GM12864 (cell line): Measurements from ENCODE around the gene GNAS.

Experiments used
- DNase-seq: peaks from one replicate; pipeline ENCODE4 v3.0.0-alpha.2; 2011; ENCODE audit warnings: low read depth
- H3K4me3 ChIP-seq: 2 replicates; pipeline ENCODE4 v1.5.1; 2011; ENCODE audit warnings: mild to moderate bottlenecking, low read depth, low read length, control low read depth
- TF ChIP-seq, protein P1 (sequence below): IDR thresholded peaks from 2 replicates; pipeline ENCODE4 v1.5.1; 2011; ENCODE audit warnings: low read depth, mild to moderate bottlenecking, moderate library complexity, low read length, control low read depth, inconsistent platforms; ENCODE audit errors: missing control alignments

The GNAS gene

DNA sequence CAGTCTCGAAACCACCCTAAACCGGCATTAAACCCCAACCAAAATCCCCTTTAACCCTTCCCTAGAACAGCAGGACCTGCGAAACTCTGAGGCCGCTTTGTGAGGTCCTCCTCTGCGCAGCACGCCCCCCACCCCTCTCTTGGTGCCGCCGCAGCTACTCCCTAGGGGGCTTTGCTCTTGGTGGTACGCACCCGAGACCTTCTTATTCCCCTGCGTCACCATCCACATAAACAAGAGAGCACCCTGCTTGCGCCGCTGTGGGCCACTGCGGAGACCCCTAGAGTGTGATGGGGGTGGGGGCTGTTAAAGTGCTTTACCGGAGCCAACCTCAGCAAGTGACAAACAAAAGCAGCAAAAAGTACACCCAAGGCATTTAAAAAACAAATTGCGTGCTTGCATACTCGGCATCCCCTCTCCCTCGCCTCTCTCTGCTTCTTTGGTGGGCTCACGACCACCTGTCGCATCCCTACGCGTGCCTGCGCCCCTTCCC lies 502 bp upstream of the GNAS start:
- TF ChIP-seq, protein P1, sequence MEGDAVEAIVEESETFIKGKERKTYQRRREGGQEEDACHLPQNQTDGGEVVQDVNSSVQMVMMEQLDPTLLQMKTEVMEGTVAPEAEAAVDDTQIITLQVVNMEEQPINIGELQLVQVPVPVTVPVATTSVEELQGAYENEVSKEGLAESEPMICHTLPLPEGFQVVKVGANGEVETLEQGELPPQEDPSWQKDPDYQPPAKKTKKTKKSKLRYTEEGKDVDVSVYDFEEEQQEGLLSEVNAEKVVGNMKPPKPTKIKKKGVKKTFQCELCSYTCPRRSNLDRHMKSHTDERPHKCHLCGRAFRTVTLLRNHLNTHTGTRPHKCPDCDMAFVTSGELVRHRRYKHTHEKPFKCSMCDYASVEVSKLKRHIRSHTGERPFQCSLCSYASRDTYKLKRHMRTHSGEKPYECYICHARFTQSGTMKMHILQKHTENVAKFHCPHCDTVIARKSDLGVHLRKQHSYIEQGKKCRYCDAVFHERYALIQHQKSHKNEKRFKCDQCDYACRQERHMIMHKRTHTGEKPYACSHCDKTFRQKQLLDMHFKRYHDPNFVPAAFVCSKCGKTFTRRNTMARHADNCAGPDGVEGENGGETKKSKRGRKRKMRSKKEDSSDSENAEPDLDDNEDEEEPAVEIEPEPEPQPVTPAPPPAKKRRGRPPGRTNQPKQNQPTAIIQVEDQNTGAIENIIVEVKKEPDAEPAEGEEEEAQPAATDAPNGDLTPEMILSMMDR = no peak
- peak overlapping the region; percentile 61 for H3K4me3 ChIP-seq
- no peak for DNase-seq

DNA sequence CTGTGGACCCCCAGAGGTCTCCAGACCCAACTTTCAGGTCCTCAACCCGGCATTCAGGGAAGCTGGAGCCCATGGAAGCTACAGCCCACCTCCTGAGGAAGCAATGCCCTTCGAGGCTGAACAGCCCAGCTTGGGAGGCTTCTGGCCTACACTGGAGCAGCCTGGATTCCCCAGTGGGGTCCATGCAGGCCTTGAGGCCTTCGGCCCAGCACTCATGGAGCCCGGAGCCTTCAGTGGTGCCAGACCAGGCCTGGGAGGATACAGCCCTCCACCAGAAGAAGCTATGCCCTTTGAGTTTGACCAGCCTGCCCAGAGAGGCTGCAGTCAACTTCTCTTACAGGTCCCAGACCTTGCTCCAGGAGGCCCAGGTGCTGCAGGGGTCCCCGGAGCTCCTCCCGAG lies 950 bp downstream of the GNAS start:
- H3K4me3 ChIP-seq = no peak overlapping the region

DNA sequence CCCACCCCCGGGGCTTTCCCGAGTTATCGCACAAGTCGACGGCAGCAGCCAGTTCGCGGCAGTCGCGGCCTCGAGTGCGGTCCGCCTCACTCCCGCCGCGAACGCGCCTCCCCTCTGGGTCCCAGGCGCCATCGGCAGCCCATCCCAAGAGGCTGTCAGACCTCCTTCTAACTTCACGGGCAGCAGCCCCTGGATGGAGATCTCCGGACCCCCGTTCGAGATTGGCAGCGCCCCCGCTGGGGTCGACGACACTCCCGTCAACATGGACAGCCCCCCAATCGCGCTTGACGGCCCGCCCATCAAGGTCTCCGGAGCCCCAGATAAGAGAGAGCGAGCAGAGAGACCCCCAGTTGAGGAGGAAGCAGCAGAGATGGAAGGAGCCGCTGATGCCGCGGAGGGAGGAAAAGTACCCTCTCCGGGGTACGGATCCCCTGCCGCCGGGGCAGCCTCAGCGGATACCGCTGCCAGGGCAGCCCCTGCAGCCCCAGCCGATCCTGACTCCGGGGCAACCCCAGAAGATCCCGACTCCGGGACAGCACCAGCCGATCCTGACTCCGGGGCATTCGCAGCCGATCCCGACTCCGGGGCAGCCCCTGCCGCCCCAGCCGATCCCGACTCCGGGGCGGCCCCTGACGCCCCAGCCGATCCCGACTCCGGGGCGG lies 1.6 kb downstream of the GNAS start:
- no peak for DNase-seq
- H3K4me3 ChIP-seq = no peak overlapping the region
- TF ChIP-seq, protein P1 = no peak

More for the DNA sequence above, 950 bp downstream of the GNAS start:
- no peak for DNase-seq
- TF ChIP-seq, protein P1 = no peak

DNA sequence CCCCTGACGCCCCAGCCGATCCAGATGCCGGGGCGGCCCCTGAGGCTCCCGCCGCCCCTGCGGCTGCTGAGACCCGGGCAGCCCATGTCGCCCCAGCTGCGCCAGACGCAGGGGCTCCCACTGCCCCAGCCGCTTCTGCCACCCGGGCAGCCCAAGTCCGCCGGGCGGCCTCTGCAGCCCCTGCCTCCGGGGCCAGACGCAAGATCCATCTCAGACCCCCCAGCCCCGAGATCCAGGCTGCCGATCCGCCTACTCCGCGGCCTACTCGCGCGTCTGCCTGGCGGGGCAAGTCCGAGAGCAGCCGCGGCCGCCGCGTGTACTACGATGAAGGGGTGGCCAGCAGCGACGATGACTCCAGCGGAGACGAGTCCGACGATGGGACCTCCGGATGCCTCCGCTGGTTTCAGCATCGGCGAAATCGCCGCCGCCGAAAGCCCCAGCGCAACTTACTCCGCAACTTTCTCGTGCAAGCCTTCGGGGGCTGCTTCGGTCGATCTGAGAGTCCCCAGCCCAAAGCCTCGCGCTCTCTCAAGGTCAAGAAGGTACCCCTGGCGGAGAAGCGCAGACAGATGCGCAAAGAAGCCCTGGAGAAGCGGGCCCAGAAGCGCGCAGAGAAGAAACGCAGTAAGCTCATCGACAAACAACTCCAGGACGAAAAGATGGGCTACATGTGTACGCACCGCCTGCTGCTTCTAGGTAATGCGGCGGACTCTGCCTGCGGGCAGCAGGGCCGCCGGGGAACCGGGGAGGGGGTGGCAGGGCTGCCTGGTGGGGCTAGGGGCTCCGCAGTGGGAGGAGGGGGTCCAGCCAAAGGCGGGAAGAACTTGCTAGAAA lies 2.3 kb downstream of the GNAS start:
- no peak for DNase-seq
- H3K4me3 ChIP-seq = no peak overlapping the region
- TF ChIP-seq, protein P1 = no peak

DNA sequence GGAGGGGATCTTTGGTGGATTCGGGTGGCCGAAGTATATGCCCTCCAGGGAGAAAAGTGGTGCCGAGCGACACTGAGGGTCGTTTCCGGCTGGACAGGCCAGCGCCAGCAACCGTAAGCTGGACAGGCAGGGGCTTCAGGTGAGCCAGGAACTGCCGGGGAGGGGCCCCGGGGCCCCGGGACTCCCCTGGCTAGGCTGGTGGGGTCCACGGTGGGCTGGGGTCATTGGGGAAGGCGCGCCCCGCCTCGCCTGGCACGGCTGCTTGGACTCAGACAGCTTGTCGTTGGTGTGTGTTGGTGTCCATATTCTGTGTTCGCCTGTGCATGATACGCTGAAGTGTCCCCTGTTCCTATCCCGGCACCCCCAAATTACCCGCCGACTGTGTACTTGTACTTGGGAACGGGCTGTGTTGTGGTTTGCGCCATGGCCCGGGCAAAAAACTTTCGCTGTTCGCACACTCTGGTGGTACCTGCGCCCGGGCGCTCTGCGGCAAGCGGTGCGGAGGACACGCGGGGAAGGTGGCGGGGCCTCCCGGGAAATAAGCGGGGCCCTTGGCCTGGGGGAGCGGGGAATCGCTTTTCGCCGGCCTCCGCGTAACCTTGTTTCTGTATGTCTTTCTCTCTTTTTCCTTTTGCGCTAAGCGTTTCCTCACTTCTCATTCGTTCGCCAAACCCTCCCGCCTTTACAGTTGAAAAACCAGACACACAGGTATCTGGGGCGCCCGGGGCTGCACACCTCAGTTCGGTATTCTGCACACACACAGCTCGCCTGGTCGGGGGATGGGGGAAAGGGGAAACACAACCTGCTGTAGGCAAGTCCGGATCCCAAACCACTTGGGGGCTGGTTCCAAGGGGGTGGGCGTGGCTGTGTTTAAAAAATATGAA lies 3.2 kb downstream of the GNAS start:
- no peak overlapping the region for H3K4me3 ChIP-seq
- DNase-seq = no peak
- TF ChIP-seq, protein P1 = no peak

DNA sequence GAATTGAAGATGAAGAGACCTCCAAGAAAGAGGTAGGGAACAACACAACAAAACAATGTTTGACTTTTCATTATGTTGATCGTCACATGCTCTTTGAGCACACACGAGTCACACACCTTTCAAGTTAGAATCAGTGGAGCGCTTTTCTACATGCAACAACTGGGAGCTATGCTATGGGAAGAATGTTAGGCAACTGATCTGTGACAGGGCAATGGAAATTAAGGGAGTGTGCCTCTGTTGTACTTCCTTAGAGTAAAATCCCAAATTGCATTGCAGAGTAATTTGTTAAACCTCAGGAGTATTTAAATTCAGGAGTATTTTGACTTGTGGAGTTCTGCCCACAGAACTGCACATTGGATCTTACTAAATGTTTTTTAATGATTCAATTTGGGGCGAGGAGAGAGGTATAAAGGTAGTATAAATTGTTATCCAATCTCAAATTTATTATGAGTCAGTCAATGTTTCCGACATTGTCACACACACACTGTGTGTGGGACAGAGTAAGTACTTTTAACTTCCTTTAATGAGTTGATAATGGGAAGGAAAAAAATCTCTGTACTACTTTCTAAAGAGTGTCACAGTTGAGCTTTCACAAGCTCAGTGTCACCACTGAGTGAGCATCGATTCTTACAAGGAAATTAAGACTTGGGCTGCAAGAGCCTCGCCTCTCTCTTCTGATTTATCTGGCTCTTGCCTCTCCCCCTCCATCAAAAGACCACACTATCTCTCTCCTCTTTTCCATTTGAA lies 10.7 kb downstream of the GNAS start:
- H3K4me3 ChIP-seq = no peak overlapping the region
- TF ChIP-seq, protein P1 = no peak
- DNase-seq = no peak
